ENCODE results near the gene JOSD1. TPM values are rescaled to one million over a fixed set of nuclear protein-coding genes. Genes with fewer than 3 reads are reported as not detected.

Gene JOSD1
- total and polyA plus RNA-seq, 2 of the 4 experiments (the other 2 are of a cell fraction): 30.2 to 35.8 TPM

- H3K4me1 ChIP-seq (ENCODE audit: control insufficient read depth, insufficient read depth, low read length): peaks cover 5% of the 10 kb centered on the region
- H3K9ac ChIP-seq (ENCODE audit: low read depth, low read length): no peak overlapping the region
- H2AFZ ChIP-seq (replicated peaks; ENCODE audit: low read length, poor library complexity): no peak overlapping the region
- H3K4ac ChIP-seq (ENCODE audit: low read depth, low read length): no peak overlapping the region
- no peak overlapping the region for H3K18ac ChIP-seq (ENCODE audit: low read depth, low read length)
- no peak overlapping the region for H3K14ac ChIP-seq (replicated peaks; ENCODE audit: low read depth, low read length)
- H3K27me3 ChIP-seq (ENCODE audit: control insufficient read depth, insufficient read depth, low read length): no peaks in the 10 kb centered on the region
- intact Hi-C loops (cut with micrococcal nuclease): no loop called here
- DNase-seq: no peak
- in situ Hi-C loops (cut with MboI; ENCODE audit: low sequenced_read_pairs): no loop called here
- H2AK5ac ChIP-seq (ENCODE audit: low read depth, low read length): no peak overlapping the region
- H3K36me3 ChIP-seq (ENCODE audit: control insufficient read depth, insufficient read depth, low read length): peaks cover 78% of the 10 kb centered on the region
- no peak overlapping the region for H3K23ac ChIP-seq (ENCODE audit: low read depth, low read length)
- dilution Hi-C loops (cut with HindIII; ENCODE audit: low sequenced_read_pairs, unreplicated experiment): no loop called here
- no peak overlapping the region for H4K8ac ChIP-seq (ENCODE audit: low read depth in 2 of 2, low read length in 2 of 2)
- no peak overlapping the region for H2AK9ac ChIP-seq (replicated peaks; ENCODE audit: low read depth, low read length, poor library complexity)
- H2BK15ac ChIP-seq (ENCODE audit: low read depth, low read length): no peak overlapping the region
- ATAC-seq (ENCODE audit: low read depth): no peak
- no peak overlapping the region for H2BK5ac ChIP-seq (ENCODE audit: low read depth, low read length, poor library complexity, severe bottlenecking)
- no peak overlapping the region for H4K91ac ChIP-seq (ENCODE audit: insufficient read depth, low read depth, low read length)
- no TSS peak for BruUV-seq (replicated peaks)
- H2BK20ac ChIP-seq (ENCODE audit: low read depth, low read length): no peak overlapping the region
- no peak overlapping the region for H3K4me2 ChIP-seq (ENCODE audit: low read depth, low read length)
- H2BK120ac ChIP-seq (ENCODE audit: low read depth, low read length): no peak overlapping the region
- no peak overlapping the region for H3K27ac ChIP-seq (ENCODE audit: insufficient read depth, low read length)
- H3K79me1 ChIP-seq (ENCODE audit: low read depth in 1 of 2, low read length in 2 of 2): peaks cover 0 to 19% of the 10 kb centered on the region in 2 experiments; a peak in 2 of 4 replicates
- H3K9me1 ChIP-seq (ENCODE audit: insufficient read depth, low read length): no peaks in the 10 kb centered on the region
- no peak overlapping the region for H4K5ac ChIP-seq (ENCODE audit: low read depth, low read length)
- CTCF ChIA-PET: no interaction called here
- WGBS, 2 experiments (ENCODE audit: extremely low coverage in 2 of 2, insufficient read length in 1 of 2): 95% methylated on average over 4 of the region's 13 CpGs; no CpG with 5 or more reads in 1 of the 2 experiments
- H3K56ac ChIP-seq (ENCODE audit: extremely low read depth, insufficient read depth, low read length): no peak overlapping the region
- TF ChIP-seq USF2 (IDR thresholded peaks at IDR 0.05; ENCODE audit: low read depth, low read length) (no peak), MAZ (IDR thresholded peaks at IDR 0.05; ENCODE audit: borderline replicate concordance, low read depth, low read length) (no peak), NFE2L2 (IDR thresholded peaks at IDR 0.05; ENCODE audit: low read depth, low read length) (no peak), FOS (IDR thresholded peaks at IDR 0.05; ENCODE audit: low read depth, low read length) (no peak), RFX5 (IDR thresholded peaks at IDR 0.05; ENCODE audit: low read depth, low read length) (no peak), SMC3 (IDR thresholded peaks at IDR 0.05; ENCODE audit: low read depth, low read length) (no peak), CTCF (conservative IDR thresholded peaks at IDR 0.05; ENCODE audit: low read depth, low read length) (no peak), MXI1 (IDR thresholded peaks at IDR 0.05; ENCODE audit: borderline replicate concordance, low read depth, low read length) (no peak), RCOR1 (IDR thresholded peaks at IDR 0.05; ENCODE audit: insufficient replicate concordance, low read length) (no peak), MAFK (IDR thresholded peaks at IDR 0.05; ENCODE audit: low read depth, low read length) (no peak), BHLHE40 (IDR thresholded peaks at IDR 0.05; ENCODE audit: low read depth, low read length) (no peak), CHD1 (IDR thresholded peaks at IDR 0.05; ENCODE audit: low read depth, low read length) (no peak), ELK1 (IDR thresholded peaks at IDR 0.05; ENCODE audit: borderline replicate concordance, low read depth, low read length) (no peak)
- POLR2A ChIA-PET (ENCODE audit: unreplicated experiment): no interaction called here
- no peaks in the 10 kb centered on the region for H3K9me3 ChIP-seq (ENCODE audit: control insufficient read depth, insufficient read depth, low read length)
- no peak overlapping the region for H3K4me3 ChIP-seq (ENCODE audit: insufficient read depth, low read depth, low read length)
- H4K20me1 ChIP-seq (ENCODE audit: insufficient read depth, low read length): peaks cover 14% of the 10 kb centered on the region
Measured at GRCh38 chr22:38730411-38730871, 29.7 kb upstream of the JOSD1 start.

All from IMR-90 (cell line).